ENCODE data around the gene HRH3. TPM values are rescaled to one million over a fixed set of nuclear protein-coding genes. Genes with fewer than 3 reads are reported as not detected.

The HRH3 gene
- polyA plus RNA-seq, 3 donors, result not detected

DNA sequence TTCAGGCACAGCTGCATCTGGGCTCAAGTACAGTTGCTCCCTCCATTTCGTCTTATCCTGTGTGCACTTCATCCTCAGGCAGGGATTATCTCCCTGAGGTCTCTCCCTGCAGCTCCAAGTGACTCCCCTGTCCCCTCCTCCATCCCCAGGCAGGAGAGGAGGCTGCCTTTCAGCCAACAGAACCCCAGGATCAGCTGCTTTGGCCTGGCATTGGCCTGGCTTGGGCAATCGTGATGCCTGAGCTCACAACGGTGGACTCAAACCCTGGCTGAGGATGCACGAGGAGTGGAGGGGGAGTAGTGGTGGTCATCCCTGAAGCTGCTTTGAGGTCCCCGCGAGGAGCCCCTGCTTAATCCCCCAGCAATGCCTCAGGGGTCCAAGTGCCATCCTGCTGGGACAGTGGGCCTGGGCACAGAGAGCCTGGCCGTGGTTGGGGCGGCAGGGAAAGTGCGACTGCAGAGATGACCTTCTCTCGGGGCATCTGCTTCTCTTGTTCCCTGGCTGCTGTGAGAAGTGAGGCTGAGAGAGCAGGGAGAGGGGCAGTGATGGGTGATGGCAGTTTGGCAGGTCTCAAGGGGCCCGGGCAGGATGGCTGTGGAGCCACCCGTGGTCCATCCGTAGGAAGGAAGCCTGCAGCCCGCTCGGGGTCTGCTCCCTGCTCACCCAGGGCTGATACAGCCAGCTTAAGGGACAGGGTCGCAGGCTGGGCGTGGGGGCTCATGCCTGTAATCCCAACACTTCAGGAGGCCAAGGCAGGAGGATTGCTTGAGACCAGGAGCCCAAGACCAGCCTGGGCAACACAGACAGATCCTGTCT, 6.0 kb upstream of the HRH3 start:
- Histone ChIP-seq H4K20me1 (ENCODE audit: insufficient read depth, low read length) (no peaks in the 10 kb centered on the region), H3K9ac (ENCODE audit: insufficient read depth, low read length, poor library complexity, severe bottlenecking) (no peak overlapping the region), H3K4me2 (replicated peaks; ENCODE audit: extremely low read depth, low read length, poor library complexity, severe bottlenecking) (no peak overlapping the region), H3K36me3 (replicated peaks in 1 of 2; ENCODE audit: control insufficient read depth in 1 of 2, insufficient read depth in 2 of 2, low read length in 2 of 2) (no peaks in the 10 kb centered on the region), H3K4me1 (ENCODE audit: control insufficient read depth in 1 of 2, insufficient read depth in 2 of 2, low read length in 2 of 2) (no peaks in the 10 kb centered on the region), H3K9me3 (replicated peaks in 1 of 2; ENCODE audit: control insufficient read depth in 1 of 2, insufficient read depth in 1 of 2, low read length in 2 of 2) (peaks cover 0 to 11% of the 10 kb centered on the region in 2 donors), H3K4me3 (replicated peaks in 1 of 3; ENCODE audit: low read depth in 2 of 3, low read length in 3 of 3) (no peak overlapping the region), H3K27me3 (ENCODE audit: control insufficient read depth in 2 of 2, insufficient read depth in 2 of 2, low read length in 2 of 2) (peaks cover 0 to 15% of the 10 kb centered on the region in 2 donors), H2AFZ (ENCODE audit: insufficient read depth, low read depth, low read length, poor library complexity, severe bottlenecking) (no peak overlapping the region), H3K79me2 (ENCODE audit: insufficient read depth, low read length) (no peaks in the 10 kb centered on the region), H3K27ac (ENCODE audit: low read depth in 1 of 2, low read length in 2 of 2) (no peak overlapping the region)
- intact Hi-C loops (cut with micrococcal nuclease), result no loop called here
- WGBS (ENCODE audit: insufficient coverage), result 89% methylated on average over 15 of the region's 17 CpGs
- DNase-seq, result no peak
- H3K4me3 Mint-ChIP-seq, result no peak overlapping the region
- peaks cover 14 to 44% (median 43%) of the 10 kb centered on the region in 3 donors for H3K27me3 Mint-ChIP-seq (ENCODE audit: low read depth in 3 of 3)
- H3K9me3 Mint-ChIP-seq, result peaks cover 0 to 2% (median 0%) of the 10 kb centered on the region in 7 donors
- H3K27ac Mint-ChIP-seq, result peak overlapping the region in 1 of 7 donors; percentile 15
- TF ChIP-seq, protein P1, sequence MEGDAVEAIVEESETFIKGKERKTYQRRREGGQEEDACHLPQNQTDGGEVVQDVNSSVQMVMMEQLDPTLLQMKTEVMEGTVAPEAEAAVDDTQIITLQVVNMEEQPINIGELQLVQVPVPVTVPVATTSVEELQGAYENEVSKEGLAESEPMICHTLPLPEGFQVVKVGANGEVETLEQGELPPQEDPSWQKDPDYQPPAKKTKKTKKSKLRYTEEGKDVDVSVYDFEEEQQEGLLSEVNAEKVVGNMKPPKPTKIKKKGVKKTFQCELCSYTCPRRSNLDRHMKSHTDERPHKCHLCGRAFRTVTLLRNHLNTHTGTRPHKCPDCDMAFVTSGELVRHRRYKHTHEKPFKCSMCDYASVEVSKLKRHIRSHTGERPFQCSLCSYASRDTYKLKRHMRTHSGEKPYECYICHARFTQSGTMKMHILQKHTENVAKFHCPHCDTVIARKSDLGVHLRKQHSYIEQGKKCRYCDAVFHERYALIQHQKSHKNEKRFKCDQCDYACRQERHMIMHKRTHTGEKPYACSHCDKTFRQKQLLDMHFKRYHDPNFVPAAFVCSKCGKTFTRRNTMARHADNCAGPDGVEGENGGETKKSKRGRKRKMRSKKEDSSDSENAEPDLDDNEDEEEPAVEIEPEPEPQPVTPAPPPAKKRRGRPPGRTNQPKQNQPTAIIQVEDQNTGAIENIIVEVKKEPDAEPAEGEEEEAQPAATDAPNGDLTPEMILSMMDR (IDR thresholded peaks at IDR 0.05), result no peak
- H3K4me1 Mint-ChIP-seq, result no peaks in the 10 kb centered on the region
- H3K36me3 Mint-ChIP-seq, result no peaks in the 10 kb centered on the region

GRCh38 chr20:62225026-62225425, 4.9 kb upstream of the HRH3 start:
- intact Hi-C loops (cut with micrococcal nuclease), result no loop called here
- H3K4me1 ChIP-seq (ENCODE audit: control insufficient read depth in 1 of 2, insufficient read depth in 2 of 2, low read length in 2 of 2), result no peaks in the 10 kb centered on the region
- no peaks in the 10 kb centered on the region for H4K20me1 ChIP-seq (ENCODE audit: insufficient read depth, low read length)
- no peak overlapping the region for H3K4me2 ChIP-seq (replicated peaks; ENCODE audit: extremely low read depth, low read length, poor library complexity, severe bottlenecking)
- H2AFZ ChIP-seq (ENCODE audit: insufficient read depth, low read depth, low read length, poor library complexity, severe bottlenecking), result no peak overlapping the region
- H3K27ac ChIP-seq (ENCODE audit: low read depth in 1 of 2, low read length in 2 of 2), result no peak overlapping the region
- peaks cover 0 to 9% of the 10 kb centered on the region in 2 donors for H3K9me3 ChIP-seq (replicated peaks in 1 of 2; ENCODE audit: control insufficient read depth in 1 of 2, insufficient read depth in 1 of 2, low read length in 2 of 2)
- no peaks in the 10 kb centered on the region for H3K36me3 ChIP-seq (replicated peaks in 1 of 2; ENCODE audit: control insufficient read depth in 1 of 2, insufficient read depth in 2 of 2, low read length in 2 of 2)
- no peak overlapping the region for H3K4me3 Mint-ChIP-seq
- no peaks in the 10 kb centered on the region for H3K79me2 ChIP-seq (ENCODE audit: insufficient read depth, low read length)
- peaks cover 20 to 52% (median 49%) of the 10 kb centered on the region in 3 donors for H3K27me3 Mint-ChIP-seq (ENCODE audit: low read depth in 3 of 3)
- 91% methylated on average over 8 of the region's 13 CpGs for WGBS (ENCODE audit: insufficient coverage)
- TF ChIP-seq, protein P1 (IDR thresholded peaks at IDR 0.05), result no peak
- no peak overlapping the region for H3K27ac Mint-ChIP-seq
- H3K4me1 Mint-ChIP-seq, result no peaks in the 10 kb centered on the region
- DNase-seq, result no peak
- no peak overlapping the region for H3K4me3 ChIP-seq (replicated peaks in 1 of 3; ENCODE audit: low read depth in 2 of 3, low read length in 3 of 3)
- H3K27me3 ChIP-seq (ENCODE audit: control insufficient read depth in 2 of 2, insufficient read depth in 2 of 2, low read length in 2 of 2), result peaks cover 2 to 22% of the 10 kb centered on the region in 2 donors
- peaks cover 0 to 5% (median 0%) of the 10 kb centered on the region in 7 donors for H3K9me3 Mint-ChIP-seq
- no peaks in the 10 kb centered on the region for H3K36me3 Mint-ChIP-seq
- no peak overlapping the region for H3K9ac ChIP-seq (ENCODE audit: insufficient read depth, low read length, poor library complexity, severe bottlenecking)

Measured in CD14-positive monocyte (primary cell).